HG03520 (cell line): Measurements from ENCODE around the gene AIFM3.
A peak's percentile ranks its signal among the peaks of the same experiment; 100 is the strongest.

Experiments
- ATAC-seq: cut with Tn5 transposase; IDR thresholded peaks from one replicate; pipeline ENCODE4 v1.9.1; 2021; ENCODE audit warnings: mild to moderate bottlenecking, moderate library complexity; ENCODE audit not compliant: unreplicated experiment

The AIFM3 gene

GRCh38 chr22:20973634-20974286, 6.7 kb downstream of the AIFM3 start:
- no peak for ATAC-seq

- no peak for ATAC-seq
Measured at GRCh38 chr22:20974336-20974955, 7.4 kb downstream of the AIFM3 start.

- ATAC-seq = no peak
Measured at GRCh38 chr22:20975541-20976290, 8.7 kb downstream of the AIFM3 start.

- ATAC-seq = no peak
Measured at GRCh38 chr22:20976291-20976877, 9.3 kb downstream of the AIFM3 start.

GRCh38 chr22:20977019-20977418, 10.0 kb downstream of the AIFM3 start:
- no peak for ATAC-seq

GRCh38 chr22:20977516-20978170, 10.6 kb downstream of the AIFM3 start:
- no peak for ATAC-seq

- ATAC-seq = no peak
Measured at GRCh38 chr22:20978419-20978818, 11.4 kb downstream of the AIFM3 start.

- ATAC-seq = no peak
Measured at GRCh38 chr22:20979243-20979809, 12.3 kb downstream of the AIFM3 start.

GRCh38 chr22:20979940-20980453, 12.9 kb downstream of the AIFM3 start:
- ATAC-seq = no peak

- ATAC-seq = no peak
Measured at GRCh38 chr22:20980523-20980922, 13.5 kb downstream of the AIFM3 start.

- no peak for ATAC-seq
Measured at GRCh38 chr22:20980938-20981722, 14.1 kb downstream of the AIFM3 start.

GRCh38 chr22:20981787-20982562, 14.9 kb downstream of the AIFM3 start, which contains the start of gene LZTR1:
Gene LZTR1 (plus strand): TSS chr22:20982297. CDS start chr22:20982372, 75 bp downstream.
- peak; percentile 66 for ATAC-seq

GRCh38 chr22:20982563-20982882, 15.5 kb downstream of the AIFM3 start:
- peak; percentile 12 for ATAC-seq

- no peak for ATAC-seq
Measured at GRCh38 chr22:20983081-20983771, 16.2 kb downstream of the AIFM3 start.

GRCh38 chr22:20985720-20986119, 18.7 kb downstream of the AIFM3 start:
- no peak for ATAC-seq

- no peak for ATAC-seq
Measured at GRCh38 chr22:20986365-20986764, 19.3 kb downstream of the AIFM3 start.

- ATAC-seq = no peak
Measured at GRCh38 chr22:20987375-20987774, 20.3 kb downstream of the AIFM3 start.

GRCh38 chr22:20988573-20989322, 21.7 kb downstream of the AIFM3 start:
- no peak for ATAC-seq
